GM23338 (cell line): ENCODE measurements around the gene SLC2A14. TPM values are rescaled to one million over a fixed set of nuclear protein-coding genes. Genes with fewer than 3 reads are reported as not detected.

Experiments used
- ATAC-seq: fragments of 200-7000 bp; cut with Tn5 transposase; 3 replicates; pipeline ENCODE4 v1.9.1; 2020
- DNase-seq: peaks from one replicate; pipeline ENCODE4 v3.0.0-alpha.2; 2015; ENCODE audit warnings: low spot score
- H2AFZ ChIP-seq: fragments of 200-600 bp; sonication (generic); 2 replicates; pipeline ENCODE4 v1.8.0; 2016; ENCODE audit warnings: antibody characterized with exemption, mild to moderate bottlenecking, moderate library complexity
- H3F3A ChIP-seq: fragments of 200-600 bp; sonication (generic); replicated peaks from 2 replicates; pipeline ENCODE4 v1.8.0; 2017; ENCODE audit warnings: antibody characterized with exemption, mixed run types, low read depth
- H3K27ac ChIP-seq: fragments of 200-600 bp; sonication (generic); 2 replicates; pipeline ENCODE4 v1.6.1; 2016; ENCODE audit warnings: low read depth
- H3K27me3 ChIP-seq: fragments of 200-600 bp; sonication (generic); 2 replicates; pipeline ENCODE4 v1.8.0; 2016; ENCODE audit warnings: mild to moderate bottlenecking, mixed run types, moderate library complexity; ENCODE audit not compliant: insufficient read depth
- H3K36me3 ChIP-seq: fragments of 200-600 bp; sonication (generic); 2 replicates; pipeline ENCODE4 v1.8.0; 2016; ENCODE audit warnings: mild to moderate bottlenecking; ENCODE audit not compliant: insufficient read depth
- H3K4me1 ChIP-seq: fragments of 200-600 bp; sonication (generic); 2 replicates; pipeline ENCODE4 v1.8.0; 2016; ENCODE audit warnings: mild to moderate bottlenecking, moderate library complexity; ENCODE audit not compliant: insufficient read depth
- H3K4me2 ChIP-seq: fragments of 200-600 bp; sonication (generic); 2 replicates; pipeline ENCODE4 v1.7.1; 2017; ENCODE audit warnings: mixed run types
- H3K4me3 ChIP-seq: fragments of 200-600 bp; sonication (generic); 2 replicates; pipeline ENCODE4 v1.6.1; 2016; ENCODE audit warnings: mixed run types
- H3K79me2 ChIP-seq: fragments of 200-600 bp; sonication (generic); replicated peaks from 2 replicates; pipeline ENCODE4 v1.8.0; 2017; ENCODE audit warnings: mild to moderate bottlenecking; ENCODE audit not compliant: insufficient read depth
- H3K9me2 ChIP-seq: fragments of 200-600 bp; sonication (generic); 2 replicates; pipeline ENCODE4 v1.8.0; 2017; ENCODE audit not compliant: insufficient read depth
- H4K20me1 ChIP-seq: fragments of 200-600 bp; sonication (generic); replicated peaks from 2 replicates; pipeline ENCODE4 v1.8.0; 2017; ENCODE audit warnings: mild to moderate bottlenecking; ENCODE audit not compliant: insufficient read depth
- H3K27ac Mint-ChIP-seq: 2 replicates; pipeline ENCODE4 v1.8.0; 2020; ENCODE audit warnings: inconsistent platforms, mild to moderate bottlenecking, moderate library complexity, mixed read lengths
- H3K27me3 Mint-ChIP-seq: 3 replicates; pipeline ENCODE4 v1.8.0; 2022; ENCODE audit warnings: low read depth, mild to moderate bottlenecking, moderate library complexity, mixed read lengths, inconsistent platforms; ENCODE audit not compliant: insufficient read depth, poor library complexity
- H3K36me3 Mint-ChIP-seq: 3 replicates; pipeline ENCODE4 v1.8.0; 2021; ENCODE audit warnings: low read depth, mild to moderate bottlenecking, inconsistent platforms, moderate library complexity, mixed read lengths
- H3K4me1 Mint-ChIP-seq: 3 replicates; pipeline ENCODE4 v1.8.0; 2020; ENCODE audit warnings: mild to moderate bottlenecking, inconsistent platforms, mixed read lengths
- H3K4me3 Mint-ChIP-seq: 3 replicates; pipeline ENCODE4 v1.8.0; 2021; ENCODE audit warnings: moderate library complexity, mild to moderate bottlenecking, inconsistent platforms, mixed read lengths
- H3K9me3 Mint-ChIP-seq: 3 replicates; pipeline ENCODE4 v1.8.0; 2020; ENCODE audit warnings: moderate library complexity, mild to moderate bottlenecking, inconsistent platforms, mixed read lengths
- CREB1 ChIP-seq: fragments of 250-450 bp; sonication (Bioruptor Pico); IDR thresholded peaks from 2 replicates; pipeline ENCODE4 v1.5.0; 2020; ENCODE audit warnings: low read depth, mild to moderate bottlenecking, moderate library complexity
- CTCF ChIP-seq, 2 experiments: fragments of 200-600 bp in 1 of 2; sonication (generic) in 1 of 2; conservative IDR thresholded peaks; 2 replicates each; pipeline versions ENCODE4 v1.5.1 to v1.6.1; 2016 to 2017; ENCODE audit warnings: antibody characterized with exemption in 2 of 2, low read depth in 2 of 2, mild to moderate bottlenecking in 2 of 2, moderate library complexity in 1 of 2
- ETS1 ChIP-seq: IDR thresholded peaks from 2 replicates; pipeline ENCODE4 v1.6.1; 2016; ENCODE audit warnings: antibody characterized with exemption
- EZH2 ChIP-seq: fragments of 200-600 bp; sonication (generic); IDR thresholded peaks from one replicate; pipeline ENCODE4 v1.8.0; 2017; ENCODE audit warnings: antibody characterized with exemption, mild to moderate bottlenecking, low read depth; ENCODE audit not compliant: unreplicated experiment
- EZH2phosphoT487 ChIP-seq: fragments of 200-600 bp; sonication (generic); IDR thresholded peaks from one replicate; pipeline ENCODE4 v1.8.1; 2018; ENCODE audit warnings: antibody characterized with exemption; ENCODE audit not compliant: unreplicated experiment
- JUNB ChIP-seq: IDR thresholded peaks from one replicate; pipeline ENCODE4 v1.6.1; 2016; ENCODE audit warnings: antibody characterized with exemption; ENCODE audit not compliant: unreplicated experiment
- NANOG ChIP-seq: IDR thresholded peaks from 2 replicates; pipeline ENCODE4 v1.6.1; 2016; ENCODE audit warnings: antibody characterized with exemption, borderline replicate concordance
- POLR2AphosphoS5 ChIP-seq: IDR thresholded peaks from 2 replicates; pipeline ENCODE4 v1.6.1; 2016; ENCODE audit warnings: antibody characterized with exemption, low read depth
- REST ChIP-seq: IDR thresholded peaks from one replicate; pipeline ENCODE4 v1.6.1; 2018; ENCODE audit warnings: antibody characterized with exemption; ENCODE audit not compliant: unreplicated experiment
- STAT1 ChIP-seq: IDR thresholded peaks from one replicate; pipeline ENCODE4 v1.6.1; 2016; ENCODE audit warnings: antibody characterized with exemption; ENCODE audit not compliant: unreplicated experiment
- ZNF114 ChIP-seq: fragments of 250-450 bp; sonication (Bioruptor Pico); IDR thresholded peaks from 2 replicates; pipeline ENCODE4 v1.5.0; 2020; ENCODE audit warnings: mild to moderate bottlenecking, moderate library complexity
- ZNF331 ChIP-seq: fragments of 250-450 bp; sonication (Bioruptor Pico); IDR thresholded peaks from 2 replicates; pipeline ENCODE4 v1.5.0; 2020; ENCODE audit warnings: low read depth, mild to moderate bottlenecking, moderate library complexity
- ZNF462 ChIP-seq: fragments of 250-450 bp; sonication (Bioruptor Pico); IDR thresholded peaks from 2 replicates; pipeline ENCODE4 v1.5.0; 2020; ENCODE audit warnings: mild to moderate bottlenecking, moderate library complexity
- polyA plus RNA-seq: library from polyadenylated mRNA; unstranded; fragments of >200 nt; fragmentation: Nextera tagmentation; extraction: Ambion mirVana; gene quantifications from 2 replicates; pipeline ENCODE4 v1.2.1, GENCODE V29; 2016
- total RNA-seq: library from RNA; depleted of rRNA; stranded (reverse); fragments of >200 nt; shearing (Covaris generic); gene quantifications from 2 replicates; pipeline ENCODE4 v1.2.3, GENCODE V29; 2014

SLC2A14 gene
- total and polyA plus RNA-seq, 2 experiments from 2014 or later: 6.8 to 31.5 TPM

- Mint-ChIP-seq H3K9me3 (no peaks in the 10 kb centered on the region; the same call in 2 of the 3 replicates), H3K4me3 (no peak overlapping the region), H3K4me1 (peaks cover 3% of the 10 kb centered on the region; the same call in 2 of the 3 replicates), H3K36me3 (peaks cover 6% of the 10 kb centered on the region), H3K27ac (no peak overlapping the region), H3K27me3 (peaks cover 10% of the 10 kb centered on the region)
- no peak for DNase-seq
- Histone ChIP-seq H3K4me2 (no peak overlapping the region), H3K79me2 (no peaks in the 10 kb centered on the region), H3F3A (0 out of 2 replicates have a peak, but pooled peaks cover under 1% of the 10 kb centered on the region), H3K4me3 (no peak overlapping the region), H4K20me1 (no peaks in the 10 kb centered on the region), H2AFZ (no peak overlapping the region), H3K36me3 (no peaks in the 10 kb centered on the region), H3K27me3 (no peaks in the 10 kb centered on the region), H3K9me2 (no peaks in the 10 kb centered on the region), H3K4me1 (no peaks in the 10 kb centered on the region; the same call in 1 of the 2 replicates), H3K27ac (no peak overlapping the region)
- ATAC-seq: no peak
- no peak for TF ChIP-seq ETS1
- no peak for TF ChIP-seq REST
- TF ChIP-seq ZNF462 (CRISPR knock-in tag): no peak
- TF ChIP-seq EZH2phosphoT487: no peak
- no peak for TF ChIP-seq STAT1
- TF ChIP-seq CTCF (conservative IDR thresholded peaks at IDR 0.05; ENCODE audit: low read depth in 2 of 2): no peak
- TF ChIP-seq EZH2: no peak
- no peak for TF ChIP-seq POLR2AphosphoS5
- TF ChIP-seq ZNF331 (CRISPR knock-in tag): no peak
- no peak for TF ChIP-seq JUNB
- TF ChIP-seq CREB1 (CRISPR knock-in tag): no peak
- no peak for TF ChIP-seq ZNF114 (CRISPR knock-in tag)
- TF ChIP-seq NANOG: no peak
These were observed 6.5 kb upstream of the SLC2A14 start for GRCh38 chr12:7879246-7879645.
